ENCODE results near the gene ATG16L1. TPM values are rescaled to one million over a fixed set of nuclear protein-coding genes. Genes with fewer than 3 reads are reported as not detected.

ATG16L1 gene
- polyA plus RNA-seq, 3 donors = 3.3 to 22.9 (median 4.3) TPM

- Histone ChIP-seq H3K4me2 (replicated peaks; ENCODE audit: extremely low read depth, low read length, poor library complexity, severe bottlenecking) (no peak overlapping the region), H3K27me3 (ENCODE audit: control insufficient read depth in 2 of 2, insufficient read depth in 2 of 2, low read length in 2 of 2) (no peaks in the 10 kb centered on the region), H3K36me3 (replicated peaks in 1 of 2; ENCODE audit: control insufficient read depth in 1 of 2, insufficient read depth in 2 of 2, low read length in 2 of 2) (peaks cover 88 to 100% of the 10 kb centered on the region in 2 donors), H3K27ac (ENCODE audit: low read depth in 1 of 2, low read length in 2 of 2) (no peak overlapping the region), H3K9me3 (replicated peaks in 1 of 2; ENCODE audit: control insufficient read depth in 1 of 2, insufficient read depth in 1 of 2, low read length in 2 of 2) (no peaks in the 10 kb centered on the region), H4K20me1 (ENCODE audit: insufficient read depth, low read length) (peaks cover 4% of the 10 kb centered on the region), H3K4me3 (replicated peaks in 1 of 3; ENCODE audit: low read depth in 2 of 3, low read length in 3 of 3) (no peak overlapping the region), H2AFZ (ENCODE audit: insufficient read depth, low read depth, low read length, poor library complexity, severe bottlenecking) (no peak overlapping the region), H3K79me2 (ENCODE audit: insufficient read depth, low read length) (no peaks in the 10 kb centered on the region), H3K9ac (ENCODE audit: insufficient read depth, low read length, poor library complexity, severe bottlenecking) (no peak overlapping the region), H3K4me1 (ENCODE audit: control insufficient read depth in 1 of 2, insufficient read depth in 2 of 2, low read length in 2 of 2) (peaks cover 0 to 6% of the 10 kb centered on the region in 2 donors)
- H3K27ac Mint-ChIP-seq = no peak overlapping the region
- no peak for TF ChIP-seq CTCF (IDR thresholded peaks at IDR 0.05)
- no peaks in the 10 kb centered on the region for H3K9me3 Mint-ChIP-seq
- 96% methylated on average over 4 of the region's 4 CpGs for WGBS (ENCODE audit: insufficient coverage)
- no peak for DNase-seq
- H3K4me3 Mint-ChIP-seq = no peak overlapping the region
- peaks cover 4% of the 10 kb centered on the region for H3K4me1 Mint-ChIP-seq
- H3K27me3 Mint-ChIP-seq (ENCODE audit: low read depth in 3 of 3) = no peaks in the 10 kb centered on the region
- intact Hi-C loops (cut with micrococcal nuclease) = no loop called here
- peaks cover 82 to 93% of the 10 kb centered on the region in 2 donors for H3K36me3 Mint-ChIP-seq
Observed at GRCh38 chr2:233275223-233275622, 23.8 kb downstream of the ATG16L1 start.

- peak overlapping the region in 1 of 7 donors; percentile 18 for H3K27ac Mint-ChIP-seq
Observed at GRCh38 chr2:233278921-233279320, 27.4 kb downstream of the ATG16L1 start.

More at GRCh38 chr2:233278921-233279320, 27.4 kb downstream of the ATG16L1 start:
- H3K9me3 ChIP-seq (replicated peaks in 1 of 2; ENCODE audit: control insufficient read depth in 1 of 2, insufficient read depth in 1 of 2, low read length in 2 of 2) = no peaks in the 10 kb centered on the region
- TF ChIP-seq CTCF (IDR thresholded peaks at IDR 0.05) = no peak
- no peak overlapping the region for H2AFZ ChIP-seq (ENCODE audit: insufficient read depth, low read depth, low read length, poor library complexity, severe bottlenecking)
- intact Hi-C loops (cut with micrococcal nuclease) = no loop called here
- 83% methylated on average over 1 of the region's 2 CpGs for WGBS (ENCODE audit: insufficient coverage)
- no peak for DNase-seq
- Mint-ChIP-seq H3K4me3 (no peak overlapping the region), H3K9me3 (peaks cover 0 to 2% (median 0%) of the 10 kb centered on the region in 7 donors), H3K4me1 (peaks cover 5% of the 10 kb centered on the region), H3K36me3 (peaks cover 77 to 92% of the 10 kb centered on the region in 2 donors), H3K27me3 (ENCODE audit: low read depth in 3 of 3) (no peaks in the 10 kb centered on the region)
- H3K27ac ChIP-seq (ENCODE audit: low read depth in 1 of 2, low read length in 2 of 2) = no peak overlapping the region
- H3K36me3 ChIP-seq (replicated peaks in 1 of 2; ENCODE audit: control insufficient read depth in 1 of 2, insufficient read depth in 2 of 2, low read length in 2 of 2) = peaks cover 84 to 96% of the 10 kb centered on the region in 2 donors
- peaks cover 7% of the 10 kb centered on the region for H4K20me1 ChIP-seq (ENCODE audit: insufficient read depth, low read length)
- H3K79me2 ChIP-seq (ENCODE audit: insufficient read depth, low read length) = no peaks in the 10 kb centered on the region
- no peak overlapping the region for H3K9ac ChIP-seq (ENCODE audit: insufficient read depth, low read length, poor library complexity, severe bottlenecking)
- peaks cover 0 to 8% of the 10 kb centered on the region in 2 donors for H3K4me1 ChIP-seq (ENCODE audit: control insufficient read depth in 1 of 2, insufficient read depth in 2 of 2, low read length in 2 of 2)
- no peak overlapping the region for H3K4me2 ChIP-seq (replicated peaks; ENCODE audit: extremely low read depth, low read length, poor library complexity, severe bottlenecking)
- H3K27me3 ChIP-seq (ENCODE audit: control insufficient read depth in 2 of 2, insufficient read depth in 2 of 2, low read length in 2 of 2) = no peaks in the 10 kb centered on the region
- H3K4me3 ChIP-seq (replicated peaks in 1 of 3; ENCODE audit: low read depth in 2 of 3, low read length in 3 of 3) = no peak overlapping the region

Data from CD14-positive monocyte (primary cell).